ELF-1 (cell line): Measurements from ENCODE around the gene GLB1L.
"Not testable (repeated sequence)": the region's sequence is repeated elsewhere in the genome, so short reads cannot be mapped to it uniquely, and the experiment has no call there.

Source experiments
- DNase-seq: peaks from one replicate; pipeline ENCODE4 v3.0.0-alpha.2; 2016; ENCODE audit warnings: low read depth, low spot score

GLB1L gene

DNA sequence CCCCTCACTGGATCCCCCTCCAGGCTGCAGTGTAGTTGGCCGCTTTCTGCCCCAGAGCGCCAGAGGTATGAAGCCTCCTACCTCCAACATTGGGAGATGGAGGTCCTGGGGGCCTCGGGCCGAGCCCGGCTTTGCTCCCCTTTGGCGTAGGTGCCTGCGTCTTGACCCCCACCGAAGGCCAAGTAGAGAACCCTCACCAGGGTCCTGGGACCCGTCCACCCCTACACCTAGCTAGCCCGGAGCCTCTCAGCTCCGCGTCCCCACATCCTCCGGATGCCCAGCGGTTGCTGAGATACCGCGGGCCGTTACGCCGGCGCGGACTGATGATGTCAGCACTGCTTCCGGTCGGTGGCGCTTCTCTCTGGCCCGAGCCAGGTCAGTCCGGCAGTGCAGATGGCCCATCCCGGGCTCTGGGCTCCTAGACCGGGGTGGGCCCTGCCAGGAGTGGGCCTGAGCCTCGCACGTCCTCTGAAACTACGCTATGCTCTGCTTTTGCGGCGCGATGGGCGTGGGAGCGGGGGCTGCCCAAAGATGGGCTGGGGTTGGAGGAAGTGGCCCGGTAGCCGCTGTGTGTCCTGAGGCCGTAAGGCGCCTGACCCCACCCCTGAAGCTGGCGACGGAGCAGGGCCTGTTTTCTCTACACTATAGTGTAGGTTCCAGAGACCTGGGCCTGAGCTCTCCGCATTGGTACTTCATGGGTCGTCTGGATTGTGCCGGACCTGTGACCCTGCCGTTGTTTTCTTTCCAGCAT lies at the start of gene GLB1L, which contains the start of gene STK16:
Gene GLB1L (minus strand): TSS at position 297 of the 751 bp plus-strand sequence. CDS start 1,871 bp downstream, outside the sequence.
Gene STK16 (plus strand): TSS at position 332 of the 751 bp plus-strand sequence. CDS start 521 bp downstream, outside the sequence.
- peak; percentile 97 for DNase-seq

DNA sequence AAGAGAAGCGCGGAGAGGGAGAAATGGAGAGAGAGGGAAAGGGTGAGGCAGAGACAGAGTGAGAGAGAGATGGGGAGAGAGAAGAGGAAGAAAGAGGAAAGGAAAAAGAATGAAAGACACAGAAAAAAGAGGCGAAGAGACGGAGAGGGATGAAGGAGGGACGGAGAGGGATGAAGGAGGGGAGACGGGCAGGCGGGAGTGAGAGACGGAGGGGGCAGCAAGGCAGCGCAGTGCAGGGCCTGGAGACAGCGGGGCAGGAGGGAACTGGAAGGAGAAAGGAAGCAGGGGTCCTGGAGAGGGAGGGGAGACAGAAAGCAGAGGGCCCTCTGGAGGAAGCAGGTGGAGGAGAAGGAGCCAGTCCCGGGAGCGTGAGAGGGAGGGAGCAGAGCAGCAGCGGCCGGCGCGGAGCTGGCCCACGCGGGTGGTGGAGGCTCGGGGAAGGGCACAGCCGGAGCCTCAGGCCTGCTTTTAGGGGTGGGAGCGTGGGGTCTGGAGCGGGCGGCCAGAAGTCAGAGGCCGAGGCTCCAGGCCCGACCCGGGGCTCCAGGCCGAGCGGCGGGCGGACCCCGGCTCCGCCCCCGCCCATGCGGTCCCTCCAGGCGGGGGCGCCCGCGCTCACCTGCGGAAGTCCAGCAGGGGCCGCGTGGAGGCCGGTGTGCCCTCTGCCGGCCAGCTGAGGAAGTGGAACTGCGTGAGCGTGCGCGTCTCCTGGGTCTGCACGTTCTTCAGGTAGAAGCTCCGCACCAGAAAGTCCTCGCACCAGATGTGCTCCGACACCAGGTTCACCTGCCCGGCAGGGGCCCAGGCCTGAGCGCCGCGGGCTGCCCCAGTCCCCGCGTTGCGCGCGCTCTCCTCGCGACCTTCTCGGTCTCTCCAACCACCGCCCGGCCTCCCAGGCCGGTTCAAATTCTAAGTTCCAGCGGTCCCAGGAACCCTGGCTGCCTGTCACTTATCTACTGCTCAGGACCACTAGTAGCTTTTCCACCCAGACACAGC lies 49.4 kb upstream of the GLB1L start:
- peak; percentile 98 for DNase-seq

DNA sequence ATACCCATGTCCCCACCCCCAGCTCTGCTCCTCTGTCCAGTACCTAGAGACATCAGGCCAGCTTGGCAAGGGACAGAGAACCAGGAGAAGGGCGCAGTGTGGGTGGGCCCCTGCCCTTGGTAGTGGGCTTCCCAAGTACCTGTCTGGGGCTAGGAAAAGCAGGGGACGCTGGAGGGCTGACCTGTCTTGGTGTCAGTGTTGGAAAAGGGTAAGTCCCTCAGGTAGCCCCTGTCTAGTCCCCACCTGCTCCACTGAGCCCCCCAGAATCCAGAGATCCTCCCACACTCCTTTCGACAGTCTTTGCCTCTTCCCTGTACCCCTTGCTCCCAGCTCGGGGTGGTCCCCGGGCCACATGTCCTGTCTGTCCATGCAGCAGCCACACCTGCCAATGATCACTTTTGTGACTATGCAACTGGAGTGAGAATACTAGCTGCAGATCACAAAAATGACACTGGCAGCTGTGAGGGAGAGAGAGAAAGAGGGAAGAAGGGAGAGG lies 48.5 kb upstream of the GLB1L start:
- DNase-seq = no peak

DNA sequence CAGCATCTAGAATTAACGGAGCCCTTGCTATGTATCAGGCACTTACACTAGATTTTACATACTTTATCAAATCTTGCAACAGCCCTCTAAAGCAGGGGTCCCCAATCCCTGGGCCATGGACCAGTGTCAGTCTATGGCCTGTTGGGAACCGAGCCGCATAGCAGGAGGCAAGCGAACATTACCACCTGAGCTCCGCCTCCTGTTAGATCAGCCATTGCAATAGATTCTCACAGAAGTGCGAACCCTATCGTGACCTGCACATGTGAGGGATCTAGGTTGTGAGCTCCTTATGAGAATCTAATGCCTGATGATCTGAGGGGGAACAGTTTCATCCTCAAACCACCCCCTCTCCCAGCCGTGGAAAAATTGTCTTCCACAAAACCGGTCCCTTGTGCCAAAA lies 47.4 kb upstream of the GLB1L start:
- DNase-seq = no peak

DNA sequence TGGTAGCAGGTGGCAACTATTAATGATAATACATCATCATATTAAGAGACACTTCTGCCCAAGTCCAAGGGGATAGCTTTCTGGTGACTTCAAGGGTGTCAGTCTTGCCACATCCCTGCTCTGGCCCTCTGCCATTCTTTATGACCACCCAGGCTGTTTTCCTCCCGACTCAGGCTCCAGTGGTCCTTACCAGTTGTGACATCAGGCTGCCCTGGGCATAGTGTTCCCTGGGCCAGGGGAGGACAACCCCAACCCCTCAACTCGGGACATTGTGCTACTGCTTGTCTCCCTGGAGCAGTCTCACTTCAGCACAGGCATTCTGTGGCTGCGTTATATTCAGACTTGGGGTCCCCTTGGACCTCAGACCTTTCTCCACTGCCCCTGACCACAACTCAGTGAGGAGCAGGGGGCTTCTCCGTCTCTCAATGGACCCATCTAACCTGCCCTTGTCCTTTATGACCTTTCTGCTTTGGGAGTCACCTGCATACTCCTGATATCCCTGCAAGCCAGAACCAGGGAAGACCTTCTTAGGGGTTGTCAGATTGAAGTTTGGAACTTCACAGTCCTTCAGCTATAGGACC lies 46.8 kb upstream of the GLB1L start:
- no peak for DNase-seq

DNA sequence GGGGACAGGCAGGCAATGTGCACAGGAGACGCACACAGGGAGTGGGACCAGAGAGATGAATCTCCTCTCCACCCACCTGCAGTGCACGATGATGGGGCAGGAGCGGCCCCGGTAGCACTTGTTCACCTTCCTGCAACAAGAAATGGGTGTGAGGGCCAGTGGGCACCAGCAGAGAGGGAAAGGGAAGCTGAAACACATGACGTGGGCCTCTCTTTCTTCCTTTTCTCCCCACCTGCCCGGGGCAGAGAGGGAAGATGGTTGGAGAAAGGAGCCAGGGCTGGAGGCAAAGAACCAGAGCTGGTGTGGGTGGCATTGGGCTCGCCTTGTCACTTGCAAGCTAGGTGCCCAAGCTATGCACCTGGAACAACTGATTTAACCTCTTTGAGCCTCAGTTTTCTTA lies 46.1 kb upstream of the GLB1L start:
- DNase-seq = no peak

DNA sequence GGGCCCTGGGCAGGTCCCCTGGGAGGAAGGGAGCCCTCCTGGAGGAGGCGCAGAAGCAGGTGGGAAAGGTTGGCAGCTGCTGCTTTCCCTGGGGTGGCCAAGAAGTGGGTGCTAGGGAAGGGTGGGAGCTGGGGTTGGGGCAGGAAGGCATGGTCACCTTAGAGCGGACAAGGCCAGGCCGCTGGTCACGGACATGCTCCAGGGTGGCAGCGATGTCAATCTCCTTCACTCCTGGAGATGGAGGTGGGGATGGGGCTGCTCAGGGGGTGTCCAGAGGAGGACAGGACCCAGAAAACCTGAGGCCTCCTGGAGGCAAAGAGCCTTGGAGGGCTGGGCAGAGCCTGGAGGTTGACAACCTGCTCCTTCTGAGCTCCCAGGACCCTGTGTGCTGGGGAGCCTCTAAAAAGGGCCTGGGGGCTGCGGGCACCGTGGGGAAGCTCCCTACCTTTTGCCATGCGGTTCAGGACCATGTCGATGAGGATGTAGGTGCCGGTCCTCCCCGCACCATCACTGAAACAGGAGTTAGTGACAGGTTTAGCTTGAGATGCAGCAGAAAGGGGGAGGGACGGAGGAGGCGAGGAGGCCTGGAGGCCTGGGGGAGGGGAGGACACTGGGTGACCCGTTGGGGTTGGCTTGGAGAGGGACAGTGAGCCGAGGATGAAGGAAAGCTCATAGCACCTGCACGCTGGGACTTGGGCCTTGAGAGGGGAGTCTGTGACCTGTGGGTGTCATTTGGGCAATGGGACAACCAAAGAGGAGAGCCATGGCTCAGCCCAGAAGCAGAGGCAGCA lies 45.3 kb upstream of the GLB1L start:
- no peak for DNase-seq

DNA sequence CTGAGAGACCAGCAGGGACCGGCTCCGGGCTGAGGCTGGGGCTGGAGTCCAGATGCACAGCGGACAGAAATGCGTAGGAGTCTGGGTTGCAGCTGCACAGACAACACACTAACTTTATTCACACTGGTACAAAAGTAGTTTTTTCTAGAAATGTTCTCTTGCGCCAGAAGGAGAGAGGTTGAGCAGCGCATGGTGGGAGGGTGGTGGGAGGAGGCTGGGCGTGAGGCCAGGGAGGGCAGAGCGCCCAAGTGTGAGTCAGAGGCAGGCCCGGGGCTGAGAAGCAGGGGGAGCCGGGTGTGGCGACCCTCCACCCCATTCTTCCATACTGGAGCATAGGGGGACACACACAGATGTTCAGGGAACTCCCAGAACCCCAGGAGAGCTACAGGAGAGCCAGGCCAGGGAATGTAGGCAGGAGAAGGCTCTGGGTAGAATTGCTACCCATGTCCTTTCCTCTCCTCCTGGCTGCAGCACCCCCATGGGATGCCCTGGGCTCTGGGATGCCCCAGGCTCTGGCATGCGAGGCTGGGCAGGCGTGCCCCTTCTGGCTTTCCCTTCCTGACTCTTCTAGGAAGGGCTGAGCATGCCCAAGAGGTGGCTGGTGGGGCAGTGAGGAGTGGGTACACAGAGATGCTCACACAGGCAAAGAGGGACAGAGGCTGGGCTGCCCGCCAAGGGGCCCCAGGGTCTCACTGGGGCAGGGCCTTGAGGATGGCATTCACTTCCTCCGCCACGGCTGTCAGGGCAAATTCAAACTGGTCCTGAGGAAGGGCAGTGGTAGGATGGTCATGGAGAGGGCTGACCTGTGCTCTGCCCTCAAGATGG lies 44.5 kb upstream of the GLB1L start:
- DNase-seq = no peak

DNA sequence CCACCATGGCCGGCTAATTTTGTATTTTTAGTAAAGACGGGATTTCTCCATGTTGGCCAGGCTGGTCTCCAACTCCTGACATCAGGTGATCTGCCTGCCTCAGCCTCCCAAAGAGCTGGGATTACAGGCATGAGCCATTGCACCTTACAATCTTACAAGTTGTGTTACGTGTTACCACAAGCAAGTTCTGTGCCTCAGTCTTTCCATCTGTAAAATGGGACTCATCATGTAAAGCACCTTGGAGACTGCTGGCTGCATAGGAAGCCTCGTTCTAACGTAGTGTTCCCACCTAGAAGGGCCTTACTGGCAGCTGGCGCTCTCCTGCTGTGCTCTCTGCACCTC lies 43.9 kb upstream of the GLB1L start:
- DNase-seq = no peak

DNA sequence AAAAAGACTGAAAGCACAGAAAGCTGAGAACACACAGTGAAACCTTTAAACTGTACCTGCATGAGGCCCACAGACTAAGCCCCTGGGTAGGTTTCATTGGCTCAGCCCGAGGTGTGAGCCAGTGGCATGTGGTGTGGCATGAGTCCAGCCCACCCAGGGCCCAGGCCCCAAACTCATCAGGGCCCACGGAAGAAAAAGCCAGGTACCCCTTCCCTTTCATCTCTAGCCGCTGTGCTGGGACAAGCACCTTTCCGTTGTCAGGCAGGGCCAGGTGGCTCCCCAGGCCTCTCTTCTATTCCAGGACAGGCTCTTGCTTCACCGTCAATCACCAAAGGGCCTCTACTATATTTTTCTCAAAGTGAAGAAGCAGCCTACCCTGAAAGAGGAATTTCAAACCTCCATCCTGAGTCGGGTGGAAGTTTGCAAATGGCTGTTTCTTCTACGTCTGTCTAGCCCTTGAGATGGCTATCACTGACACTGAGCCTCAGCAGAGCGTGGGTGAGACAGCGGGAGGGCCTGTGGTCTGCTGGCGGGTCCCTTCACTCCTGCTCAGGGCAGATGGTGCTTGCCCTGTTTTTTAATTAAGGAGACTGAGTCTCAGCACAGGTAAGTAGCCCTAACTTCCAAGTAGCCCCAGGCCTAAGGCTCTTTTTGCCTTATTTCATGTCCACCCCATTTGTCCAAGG lies 42.5 kb upstream of the GLB1L start:
- no peak for DNase-seq

DNA sequence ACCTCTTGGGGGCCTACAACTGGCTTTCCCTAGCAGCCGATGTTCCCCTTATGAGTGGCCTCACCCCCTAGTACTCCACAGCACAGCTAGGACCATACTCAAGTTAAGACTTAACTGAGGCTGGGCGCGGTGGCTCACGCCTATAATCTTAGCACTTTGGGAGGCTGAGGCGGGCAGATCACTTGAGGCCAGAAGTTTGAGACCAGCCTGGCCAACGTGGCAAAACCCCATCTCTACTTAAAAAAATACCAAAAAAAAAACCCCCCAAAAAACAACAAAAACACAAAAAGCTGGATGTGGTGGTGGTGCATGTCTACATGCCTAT lies 41.8 kb upstream of the GLB1L start:
- not testable (repeated sequence) for DNase-seq

DNA sequence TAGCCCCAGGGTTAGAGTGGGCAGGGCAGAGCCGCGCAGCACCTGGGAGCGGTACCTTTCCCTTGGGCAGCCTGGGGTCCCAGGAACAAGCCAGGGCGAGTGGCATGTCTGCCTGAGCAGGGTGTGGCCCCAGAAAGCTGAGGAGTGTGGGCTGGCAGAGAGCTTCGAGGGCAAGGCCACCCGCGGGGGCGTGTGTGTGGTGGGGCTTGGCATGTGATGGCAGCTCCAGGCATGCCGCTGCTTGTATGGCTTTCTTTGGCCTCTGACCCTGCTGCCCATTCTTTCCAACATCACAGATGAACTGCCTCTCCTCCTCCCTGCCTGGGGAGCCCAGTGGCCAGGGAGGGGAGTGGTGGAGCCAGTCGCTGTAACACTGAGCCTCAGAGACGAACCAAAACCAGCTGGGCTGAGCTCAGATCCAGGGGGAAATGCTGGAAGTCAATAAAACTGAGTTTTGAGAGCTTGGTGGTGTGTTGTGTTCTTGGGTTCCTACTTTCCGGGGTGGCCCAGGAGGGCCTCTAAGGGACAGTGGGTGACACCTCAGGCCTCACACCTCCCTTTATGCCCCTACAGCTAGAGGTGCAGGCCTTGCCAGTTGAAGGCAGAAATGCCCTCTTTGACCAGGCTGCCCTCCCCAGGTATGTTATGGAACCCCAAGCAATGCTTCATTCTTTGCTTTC lies 41.3 kb upstream of the GLB1L start:
- no peak for DNase-seq

DNA sequence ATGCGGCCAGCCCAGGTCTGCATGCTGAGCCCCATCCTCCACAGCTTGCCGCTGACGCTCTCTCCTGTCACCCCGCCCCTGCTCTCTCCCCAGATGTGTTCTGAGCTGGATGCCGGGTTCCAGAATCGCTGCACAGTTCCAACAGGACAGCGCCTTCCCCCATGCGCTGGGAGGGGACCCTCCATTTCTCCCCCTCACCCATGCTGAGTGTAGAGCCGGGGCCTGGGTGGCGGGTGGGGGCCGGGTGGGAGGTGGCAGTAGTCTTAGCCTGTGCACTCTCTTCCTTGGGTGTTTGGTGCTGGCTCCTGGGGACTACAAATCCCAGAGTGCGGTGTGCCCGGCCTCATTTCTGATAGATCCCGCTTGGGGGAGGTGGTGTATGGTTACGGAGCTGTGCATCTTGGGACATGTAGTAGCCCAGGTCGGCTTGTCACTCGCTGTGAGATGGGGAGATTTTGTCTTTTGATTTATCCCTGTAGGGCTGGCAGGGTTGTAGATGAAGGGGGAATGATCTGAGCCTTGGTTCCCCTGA lies 40.7 kb upstream of the GLB1L start:
- peak; percentile 63 for DNase-seq

DNA sequence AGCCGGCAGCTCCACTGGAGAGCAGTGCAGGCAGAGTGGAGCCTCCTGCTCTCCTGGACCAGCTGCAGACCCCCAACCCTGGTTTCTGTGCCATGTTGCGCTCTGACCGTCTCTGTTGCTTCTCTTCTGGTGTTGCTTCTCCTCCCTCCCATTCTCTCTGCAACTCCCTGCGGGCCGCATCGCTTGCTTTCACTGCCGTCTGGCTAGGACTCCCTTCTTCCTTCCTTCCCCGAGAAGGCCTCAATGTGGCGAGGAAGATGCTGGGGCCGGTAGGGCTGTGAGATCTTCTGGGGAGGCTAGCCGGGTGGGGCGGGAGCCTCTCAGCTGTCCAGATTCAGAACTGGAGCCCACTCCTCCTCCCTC lies 40.1 kb upstream of the GLB1L start:
- no peak for DNase-seq

DNA sequence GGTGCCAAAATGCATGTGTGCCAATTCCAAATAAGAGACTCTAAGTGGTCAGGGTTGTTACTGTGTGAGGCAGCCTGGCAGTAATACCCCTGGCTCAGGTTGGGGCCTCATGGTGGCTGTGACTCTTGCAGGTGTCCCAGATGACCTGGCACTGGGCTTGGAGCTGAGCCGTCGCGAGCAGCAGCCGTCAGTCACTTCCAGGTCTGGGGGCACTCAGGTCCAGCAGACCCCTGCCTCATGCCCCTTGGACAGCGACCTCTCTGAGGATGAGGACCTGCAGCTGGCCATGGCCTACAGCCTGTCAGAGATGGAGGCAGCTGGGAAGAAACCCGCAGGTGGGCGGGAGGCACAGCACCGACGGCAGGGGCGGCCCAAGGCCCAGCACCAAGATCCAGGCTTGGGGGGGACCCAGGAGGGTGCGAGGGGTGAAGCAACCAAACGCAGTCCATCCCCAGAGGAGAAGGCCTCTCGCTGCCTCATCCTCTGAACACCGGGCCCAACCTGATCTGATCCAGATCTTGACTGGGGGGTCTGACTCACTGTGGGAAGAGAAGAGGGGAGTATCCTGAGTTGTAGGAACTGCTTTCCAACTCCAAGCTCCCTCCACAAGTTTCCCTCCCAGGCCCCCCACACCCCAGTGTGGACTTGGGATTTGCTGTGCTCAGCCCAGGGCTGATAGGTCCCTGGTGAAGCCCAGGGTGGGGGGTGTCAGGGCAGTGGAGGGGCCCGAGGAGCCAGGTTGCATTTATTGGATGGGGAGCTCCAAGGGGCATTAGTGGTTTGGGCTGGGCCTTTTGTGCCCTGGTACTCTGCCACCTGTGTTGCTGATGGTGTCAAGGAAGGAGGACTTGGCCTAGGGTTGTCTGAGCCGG lies 39.5 kb upstream of the GLB1L start:
- no peak for DNase-seq

DNA sequence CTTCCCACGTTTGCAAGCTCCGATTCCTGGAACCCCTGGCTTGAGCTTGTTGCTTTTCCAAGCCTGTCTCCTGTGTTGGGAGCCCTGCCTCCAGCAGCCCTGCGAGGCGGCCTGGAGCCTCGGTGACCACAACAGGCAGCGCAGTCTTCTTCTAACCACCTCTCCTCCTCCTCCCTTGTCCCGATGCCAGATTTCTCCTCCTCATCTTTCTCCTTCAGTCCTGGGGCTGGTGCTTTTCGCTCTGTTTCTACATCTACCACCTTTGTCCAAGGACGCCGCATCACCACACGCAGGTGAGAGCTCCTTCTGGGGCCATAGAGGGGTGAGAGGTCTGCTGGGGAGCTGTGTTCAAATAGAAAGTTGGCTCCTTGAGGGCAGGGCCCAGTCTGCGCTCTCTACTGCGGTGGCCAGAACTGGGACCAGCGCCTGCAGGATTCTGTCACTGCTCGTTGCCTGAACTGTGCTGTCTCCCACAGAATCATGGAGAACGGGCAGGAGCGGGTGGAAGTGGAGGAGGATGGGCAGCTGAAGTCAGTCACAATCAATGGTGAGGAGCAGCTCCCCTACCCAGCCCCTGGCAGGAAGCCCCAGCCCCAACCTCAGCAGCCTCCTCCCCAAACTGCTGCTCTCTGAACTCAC lies 37.8 kb upstream of the GLB1L start:
- DNase-seq = no peak

DNA sequence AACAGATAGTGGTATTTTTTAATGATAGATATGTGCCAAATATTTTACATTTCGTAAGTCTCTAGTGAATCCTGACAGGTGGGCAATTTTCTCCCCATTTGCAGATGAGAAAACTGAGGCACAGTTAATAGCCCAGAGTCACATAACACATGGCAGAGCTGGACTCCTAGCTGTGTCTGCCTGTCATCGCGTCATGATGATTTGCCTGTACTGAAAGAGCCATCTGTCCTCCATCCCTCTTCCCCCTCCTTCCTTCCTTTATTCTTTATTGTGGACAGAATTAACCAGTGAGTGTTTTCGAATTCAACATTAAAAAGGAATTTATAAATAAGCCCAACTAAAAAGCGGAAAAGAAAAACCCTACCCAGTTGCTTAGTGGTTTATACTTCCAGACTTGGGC lies 37.1 kb upstream of the GLB1L start:
- no peak for DNase-seq

DNA sequence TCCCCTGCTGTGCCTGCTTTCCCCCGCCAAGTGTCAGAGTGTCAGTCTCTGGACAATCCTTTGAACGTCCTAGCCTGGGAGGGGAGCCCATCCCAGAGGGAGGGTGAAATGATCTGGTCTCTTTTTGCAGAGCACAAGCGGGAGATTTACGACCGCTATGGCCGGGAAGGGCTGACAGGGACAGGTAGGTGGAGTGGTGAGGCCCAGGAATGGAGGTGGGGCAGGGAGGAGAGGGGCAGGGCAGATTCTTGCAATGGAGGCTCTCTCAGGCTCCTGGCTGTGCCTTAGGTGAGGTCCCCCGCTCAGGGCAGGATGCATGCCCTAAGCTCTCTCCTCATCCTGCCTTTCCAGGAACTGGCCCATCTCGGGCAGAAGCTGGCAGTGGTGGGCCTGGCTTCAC lies 36.3 kb upstream of the GLB1L start:
- peak; percentile 28 for DNase-seq
